ENCODE measurements around the gene MCF2L. TPM values are rescaled to one million over a fixed set of nuclear protein-coding genes. Genes with fewer than 3 reads are reported as not detected.
"Not testable (repeated sequence)": the region's sequence is repeated elsewhere in the genome, so short reads cannot be mapped to it uniquely, and the experiment has no call there.

Gene MCF2L
- total RNA-seq, 1 donor from 2014 or later = 0.61 TPM

GRCh38 chr13:113063091-113063491 lies 94.1 kb downstream of the MCF2L start:
- intact Hi-C loops (cut with micrococcal nuclease) = no loop called here

GRCh38 chr13:113064000-113064533 lies 95.1 kb downstream of the MCF2L start:
- intact Hi-C loops (cut with micrococcal nuclease) = no loop called here

GRCh38 chr13:113064534-113065405 lies 95.8 kb downstream of the MCF2L start:
- intact Hi-C loops (cut with micrococcal nuclease) = no loop called here

GRCh38 chr13:113065406-113066141 lies 96.6 kb downstream of the MCF2L start:
- intact Hi-C loops (cut with micrococcal nuclease) = no loop called here

- intact Hi-C loops (cut with micrococcal nuclease) = no loop called here
These were observed 97.1 kb downstream of the MCF2L start for GRCh38 chr13:113066142-113066455.

GRCh38 chr13:113066746-113067145 lies 97.7 kb downstream of the MCF2L start:
- intact Hi-C loops (cut with micrococcal nuclease) = no loop called here

- intact Hi-C loops (cut with micrococcal nuclease) = no loop called here
These were observed 101.1 kb downstream of the MCF2L start for GRCh38 chr13:113069861-113070805.

- intact Hi-C loops (cut with micrococcal nuclease) = no loop called here
These were observed 101.8 kb downstream of the MCF2L start for GRCh38 chr13:113070855-113071254.

- intact Hi-C loops (cut with micrococcal nuclease) = no loop called here
These were observed 103.4 kb downstream of the MCF2L start for GRCh38 chr13:113072376-113072775.

- intact Hi-C loops (cut with micrococcal nuclease) = no loop called here
These were observed 104.9 kb downstream of the MCF2L start for GRCh38 chr13:113073942-113074341.

- intact Hi-C loops (cut with micrococcal nuclease) = no loop called here
These were observed 105.4 kb downstream of the MCF2L start for GRCh38 chr13:113074401-113074800.

GRCh38 chr13:113074876-113075275 lies 105.9 kb downstream of the MCF2L start:
- intact Hi-C loops (cut with micrococcal nuclease) = no loop called here

GRCh38 chr13:113075711-113076110 lies 106.7 kb downstream of the MCF2L start:
- intact Hi-C loops (cut with micrococcal nuclease) = no loop called here

- intact Hi-C loops (cut with micrococcal nuclease) = no loop called here
These were observed 107.8 kb downstream of the MCF2L start for GRCh38 chr13:113076681-113077401.

GRCh38 chr13:113077566-113077952 lies 108.5 kb downstream of the MCF2L start:
- intact Hi-C loops (cut with micrococcal nuclease) = no loop called here

- intact Hi-C loops (cut with micrococcal nuclease) = no loop called here
These were observed 109.2 kb downstream of the MCF2L start for GRCh38 chr13:113077953-113078901.

GRCh38 chr13:113078902-113079780 lies 110.1 kb downstream of the MCF2L start:
- intact Hi-C loops (cut with micrococcal nuclease) = no loop called here

GRCh38 chr13:113079781-113080080 lies 110.7 kb downstream of the MCF2L start:
- intact Hi-C loops (cut with micrococcal nuclease) = not testable (repeated sequence)

- intact Hi-C loops (cut with micrococcal nuclease) = no loop called here
These were observed 111.4 kb downstream of the MCF2L start for GRCh38 chr13:113080361-113080831.
